HL-60/S4 treated with phorbol 12-myristate 13-acetate at 8.2 ng/mL for 4 days and 3 days (cell line): Measurements from ENCODE around the gene REEP1.
"Not testable (repeated sequence)": the region's sequence is repeated elsewhere in the genome, so short reads cannot be mapped to it uniquely, and the experiment has no call there.

Experiments
- in situ Hi-C: fragments of 300-500 bp; cut with MboI; formaldehyde crosslinking; loops from 2 replicates; pipeline ENCODE4 v1.15.0; 2022; ENCODE audit warnings: low sequenced_read_pairs

Gene REEP1

GRCh38 chr2:86202336-86202692, 135.1 kb downstream of the REEP1 start:
- in situ Hi-C loops: no loop called here

DNA sequence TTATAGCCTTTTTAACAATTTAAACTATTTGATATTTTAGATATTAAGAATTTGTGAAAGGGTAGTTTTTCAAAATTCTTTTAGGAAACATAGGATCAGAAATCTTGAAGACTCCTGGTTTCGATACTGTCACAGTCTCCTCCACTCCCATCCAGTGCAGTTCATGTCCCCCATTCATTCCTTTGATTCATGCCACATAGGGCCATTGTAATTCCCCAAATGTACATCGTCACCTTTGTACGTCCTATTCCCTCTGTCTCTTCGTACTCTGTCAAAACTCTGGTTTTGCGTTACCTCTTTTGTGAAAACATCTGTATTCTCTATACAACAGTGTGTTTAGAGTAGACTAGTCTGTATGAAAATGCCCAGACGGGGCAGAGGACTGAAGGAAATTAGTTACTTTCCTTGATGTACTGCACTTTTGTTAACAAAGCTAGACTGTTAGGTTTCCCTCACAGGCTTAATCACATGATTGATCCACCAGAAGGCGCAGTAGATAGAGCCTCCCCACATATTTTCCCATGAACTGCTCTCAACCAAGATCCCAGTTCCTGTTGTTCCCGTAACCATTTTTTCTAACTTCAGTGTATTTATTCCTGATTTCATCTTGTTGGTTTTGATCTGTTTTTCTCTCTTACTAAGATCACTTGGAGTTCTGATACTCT, 135.6 kb downstream of the REEP1 start:
- in situ Hi-C loops: no loop called here

DNA sequence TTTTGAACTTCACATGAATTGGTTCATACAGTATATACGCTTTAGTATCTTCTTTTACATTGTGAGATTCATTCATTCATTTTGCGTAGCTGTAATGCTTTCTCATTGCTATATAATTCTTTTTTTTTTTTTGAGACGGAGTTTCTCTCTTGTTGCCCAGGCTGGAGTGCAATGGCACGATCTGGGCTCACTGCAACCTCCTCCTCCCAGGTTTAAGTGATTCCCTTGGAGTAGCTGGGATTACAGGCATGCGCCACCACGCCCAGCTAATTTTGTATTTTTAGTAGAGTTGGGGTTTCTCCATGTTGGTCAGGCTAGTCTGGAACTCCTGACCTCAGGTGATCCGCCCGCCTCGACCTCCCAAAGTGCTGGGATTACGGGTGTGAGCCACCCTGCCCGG, 136.9 kb downstream of the REEP1 start:
- in situ Hi-C loops: not testable (repeated sequence)

GRCh38 chr2:86199834-86200177, 137.6 kb downstream of the REEP1 start:
- in situ Hi-C loops: no loop called here

DNA sequence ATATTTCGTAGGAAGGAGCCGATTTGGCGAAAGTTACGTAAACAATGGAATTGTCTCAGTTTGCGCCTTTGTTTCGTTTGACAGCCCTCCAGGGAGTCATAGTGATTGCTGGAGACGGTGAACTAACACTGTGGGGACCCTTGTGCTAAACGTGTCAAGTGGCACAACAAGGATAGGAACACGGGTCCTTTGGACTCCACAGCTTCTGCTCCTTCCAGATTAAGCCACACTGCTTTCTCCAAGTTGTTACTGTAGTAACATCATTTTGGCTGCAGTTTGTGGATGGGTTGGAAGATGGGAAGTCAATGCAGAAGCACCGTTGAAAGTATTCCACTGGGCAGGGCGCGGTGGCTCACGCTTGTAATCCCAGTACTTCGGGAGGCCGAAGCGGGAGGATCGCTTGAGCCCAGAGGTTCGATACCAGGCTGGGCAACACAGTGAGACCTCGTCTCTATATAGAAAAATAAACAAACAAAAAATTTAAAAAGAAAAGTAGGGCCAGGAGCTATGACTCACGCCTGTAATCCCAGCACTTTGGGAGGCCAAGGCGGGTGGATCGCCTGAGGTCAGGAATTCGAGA, 141.5 kb downstream of the REEP1 start:
- in situ Hi-C loops: no loop called here

DNA sequence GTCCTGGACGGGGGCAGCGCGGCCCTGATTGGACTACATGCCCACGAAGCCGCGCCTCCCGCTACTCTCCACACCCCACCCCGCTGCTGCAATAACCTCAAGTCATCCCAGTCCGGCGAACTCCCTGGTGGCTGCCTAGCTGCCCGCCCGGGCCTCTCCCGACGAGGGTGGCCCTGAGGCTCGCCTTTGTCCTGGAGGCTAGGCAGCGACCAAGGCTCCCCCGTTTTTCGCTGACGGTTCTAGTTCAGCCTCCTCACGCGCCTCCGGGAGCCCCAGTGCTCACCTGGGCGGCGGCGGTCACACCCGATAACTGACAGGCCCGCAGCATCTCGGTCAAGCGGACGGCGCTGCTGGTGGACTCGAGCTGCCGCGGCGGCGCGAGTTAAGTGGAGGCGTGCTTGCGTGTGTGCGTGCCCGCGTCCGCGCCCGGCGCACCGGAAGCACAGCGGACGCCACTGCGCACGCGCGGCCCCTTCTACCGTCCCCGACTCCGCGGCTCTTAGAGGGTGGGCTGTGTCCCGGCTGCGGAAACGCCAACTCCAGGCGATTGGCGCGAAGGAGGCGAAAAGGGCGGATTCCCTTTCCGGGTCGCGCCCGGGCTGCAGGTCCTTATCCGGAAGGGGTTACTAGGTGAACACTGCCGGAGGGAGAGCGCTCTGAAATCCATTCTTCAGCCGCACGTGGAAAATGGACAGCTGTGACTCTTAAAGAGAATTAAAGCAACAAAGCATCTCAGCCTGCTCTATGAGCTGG, 142.2 kb downstream of the REEP1 start, which contains the start of gene IMMT:
Gene IMMT (minus strand): TSS at position 408 of the 753 bp plus-strand sequence. CDS start 80 bp downstream, at position 328.
- in situ Hi-C loops: no loop called here

DNA sequence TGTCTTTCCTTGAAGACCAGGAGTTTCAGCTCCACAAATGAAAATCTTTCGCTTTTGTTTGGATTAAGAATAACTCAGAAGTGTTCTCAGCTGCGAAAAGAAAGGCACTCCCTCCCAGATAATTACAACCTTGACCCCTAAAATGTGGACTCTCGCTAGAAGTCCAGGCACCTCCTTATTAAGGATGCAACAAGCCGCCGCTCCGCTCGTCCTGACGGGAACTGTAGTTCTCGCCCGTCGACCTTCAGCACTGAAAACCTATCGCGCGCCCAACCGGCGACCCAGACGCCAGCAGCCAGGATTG, 142.7 kb downstream of the REEP1 start:
- in situ Hi-C loops: no loop called here

DNA sequence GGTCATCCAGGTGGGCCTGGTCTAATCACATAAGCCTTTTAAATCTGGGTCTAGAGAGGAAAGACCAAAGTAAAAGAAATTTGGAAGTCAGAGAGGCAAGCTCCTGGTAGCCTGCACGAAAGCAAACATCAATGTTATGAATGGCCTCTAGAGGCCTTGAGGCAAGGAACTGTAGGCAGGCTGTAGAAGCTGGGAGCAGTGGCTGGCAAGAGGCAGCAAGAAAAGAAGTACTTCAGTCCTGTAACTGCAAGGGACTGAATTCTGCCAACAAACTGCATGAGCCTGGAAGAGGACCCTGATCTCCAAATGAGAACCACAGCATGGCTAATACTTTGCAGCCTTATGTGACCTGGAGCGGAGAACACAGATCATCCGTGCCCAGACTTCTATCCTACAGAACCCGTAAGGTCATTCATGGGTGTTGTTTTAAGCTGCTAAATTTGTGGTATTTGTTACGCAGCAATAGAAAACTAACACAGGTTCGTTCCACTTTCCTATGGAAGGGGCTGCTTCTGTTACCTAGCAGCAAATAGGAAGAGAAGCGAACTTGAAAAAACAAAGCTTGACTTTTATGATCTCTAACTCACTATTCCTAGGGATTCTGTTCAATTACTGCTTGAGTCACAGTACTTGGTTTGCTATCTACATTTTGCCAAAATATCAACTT, 143.4 kb downstream of the REEP1 start:
- in situ Hi-C loops: no loop called here

GRCh38 chr2:86189782-86190416, 147.5 kb downstream of the REEP1 start:
- in situ Hi-C loops: no loop called here

DNA sequence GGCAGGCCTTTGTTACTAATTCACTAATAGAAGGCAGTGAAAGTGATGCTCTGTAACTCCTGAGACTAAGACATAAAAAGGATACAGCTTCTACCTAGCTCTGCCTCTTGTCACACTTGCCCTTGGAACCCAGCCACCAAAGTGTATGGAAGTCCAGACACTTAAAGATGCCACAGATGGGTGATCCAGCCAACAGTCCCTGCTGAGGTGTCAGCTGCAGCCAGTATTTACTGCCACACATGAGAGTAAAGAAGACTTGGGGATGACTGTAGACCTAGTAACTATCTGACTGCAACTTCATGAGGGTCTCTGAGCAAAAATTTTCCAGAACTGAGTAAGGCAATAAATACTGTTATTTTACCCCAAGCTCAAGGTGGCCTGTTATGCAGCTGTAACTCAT, 151.0 kb downstream of the REEP1 start:
- in situ Hi-C loops: no loop called here

DNA sequence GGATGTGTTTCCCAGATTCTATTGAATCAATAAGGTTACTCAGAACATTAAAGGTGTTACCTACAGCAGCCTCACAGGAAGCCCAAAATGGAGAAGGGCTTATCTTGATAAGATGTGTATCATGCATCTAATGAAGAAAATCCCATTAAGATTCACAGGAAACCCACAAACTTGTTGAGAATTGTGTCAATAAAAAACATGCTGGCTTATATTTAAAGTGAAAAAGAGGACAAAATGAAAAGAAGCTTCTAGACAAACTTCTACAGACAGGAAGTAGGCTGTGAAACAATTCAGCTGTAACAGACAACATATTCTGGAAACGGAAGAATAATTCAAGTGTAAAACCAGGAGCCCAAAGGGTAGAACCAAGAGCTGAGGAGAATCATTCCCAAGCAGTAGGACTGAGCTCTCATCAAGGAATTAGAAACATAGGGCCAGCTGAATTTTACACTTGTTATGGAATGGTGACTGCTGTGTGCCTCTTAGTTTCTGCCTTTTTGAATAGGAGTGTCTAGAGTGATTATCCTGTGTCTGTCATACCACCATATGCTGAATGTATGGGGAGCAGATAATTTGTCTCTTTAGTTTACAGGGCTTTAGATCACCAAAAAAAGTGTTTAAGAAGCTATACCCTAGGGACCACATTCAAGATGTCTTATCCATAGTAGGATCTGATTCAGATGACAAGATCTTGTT, 151.8 kb downstream of the REEP1 start:
- in situ Hi-C loops: no loop called here

- in situ Hi-C loops: no loop called here
Observed at GRCh38 chr2:86176597-86176996, 160.8 kb downstream of the REEP1 start.

DNA sequence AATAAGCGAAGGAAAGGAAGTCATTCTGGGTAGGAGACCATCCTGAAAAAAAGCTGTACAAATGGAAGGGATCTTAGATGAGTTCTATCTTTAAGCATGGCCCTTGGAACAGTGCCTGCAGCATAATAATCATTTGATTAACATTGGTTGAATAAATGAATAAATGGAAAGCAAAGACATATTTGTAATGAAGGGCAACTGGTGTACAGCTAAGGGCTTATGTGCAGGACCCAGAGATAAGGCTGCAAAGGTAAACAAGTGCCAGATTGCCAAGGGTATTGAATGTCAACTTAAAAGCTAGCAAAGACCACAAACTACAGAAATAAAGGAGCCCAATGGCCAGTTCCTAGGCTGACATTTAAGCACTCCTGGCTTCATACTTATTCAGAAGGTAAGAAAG, 161.6 kb downstream of the REEP1 start:
- in situ Hi-C loops: no loop called here

GRCh38 chr2:86174445-86174844, 163.0 kb downstream of the REEP1 start:
- in situ Hi-C loops: no loop called here

DNA sequence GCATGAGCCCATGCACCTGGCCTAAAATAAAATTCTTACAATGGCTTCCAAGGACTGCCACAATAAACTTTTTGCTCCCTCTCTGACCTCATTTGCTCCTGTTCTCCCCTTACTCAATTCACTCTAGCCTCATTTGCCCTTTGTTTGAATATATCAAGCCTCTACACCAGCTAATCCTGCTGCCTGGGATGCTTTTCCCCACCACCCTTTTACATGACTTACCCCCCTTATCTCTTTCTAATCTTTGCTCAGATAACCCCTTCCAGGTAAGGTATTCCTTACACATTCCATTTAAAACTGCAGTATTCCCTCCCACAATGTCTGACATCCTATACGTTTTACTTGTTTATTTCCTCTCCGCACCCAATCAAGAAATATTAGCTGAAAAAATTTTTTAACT, 164.8 kb downstream of the REEP1 start:
- in situ Hi-C loops: no loop called here

DNA sequence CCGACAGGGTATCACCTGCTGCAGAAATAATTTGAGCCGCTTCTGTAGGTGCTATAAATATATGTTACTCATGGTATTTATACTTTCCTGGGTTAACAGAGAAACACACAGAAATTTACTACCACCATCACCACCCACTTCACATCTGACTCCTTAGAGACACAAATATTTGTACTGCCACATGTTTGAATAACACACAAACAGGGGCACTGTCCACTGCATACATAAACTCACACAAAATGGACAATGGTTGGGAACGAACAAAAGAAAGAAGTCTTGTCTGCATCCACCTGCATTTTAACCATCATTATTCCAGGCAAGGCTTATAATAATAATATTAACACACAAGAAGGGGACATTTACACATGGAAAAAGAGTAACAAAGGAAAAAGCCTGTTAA, 166.1 kb downstream of the REEP1 start:
- in situ Hi-C loops: no loop called here

DNA sequence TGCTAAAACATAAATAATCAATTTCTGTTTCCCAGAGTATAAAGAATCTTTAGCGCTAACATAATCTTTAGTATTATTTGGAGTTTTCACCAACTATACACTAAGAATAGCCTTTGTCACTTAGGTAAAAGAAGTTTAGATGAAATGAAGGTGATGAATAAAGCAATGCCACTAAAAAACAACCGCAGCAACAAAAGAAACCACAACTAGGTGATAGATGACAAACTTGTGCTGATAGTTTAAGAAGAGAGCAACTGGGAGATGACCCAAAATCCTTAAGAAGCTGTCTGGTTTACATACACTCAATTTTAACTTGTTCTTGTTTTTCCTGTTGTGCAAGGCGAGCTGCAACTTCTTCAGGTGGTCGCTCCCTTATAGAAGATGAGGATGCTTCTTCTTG, 167.0 kb downstream of the REEP1 start:
- in situ Hi-C loops: no loop called here
